NT2/D1 (cell line): Measurements from ENCODE around the gene CDK2.
"Not testable (repeated sequence)": the region's sequence is repeated elsewhere in the genome, so short reads cannot be mapped to it uniquely, and the experiment has no call there.

ENCODE experiments used
- SUZ12 ChIP-seq: IDR thresholded peaks from 2 replicates; pipeline ENCODE4 v1.6.1; 2011; ENCODE audit not compliant: insufficient read length, insufficient read depth; ENCODE audit errors: extremely low read depth
- YY1 ChIP-seq: IDR thresholded peaks from 2 replicates; pipeline ENCODE4 v1.6.1; 2011; ENCODE audit not compliant: insufficient read length, insufficient read depth
- ZNF274 ChIP-seq: IDR thresholded peaks from 2 replicates; pipeline ENCODE4 v1.6.1; 2011; ENCODE audit warnings: mild to moderate bottlenecking, low read depth, low read length

DNA sequence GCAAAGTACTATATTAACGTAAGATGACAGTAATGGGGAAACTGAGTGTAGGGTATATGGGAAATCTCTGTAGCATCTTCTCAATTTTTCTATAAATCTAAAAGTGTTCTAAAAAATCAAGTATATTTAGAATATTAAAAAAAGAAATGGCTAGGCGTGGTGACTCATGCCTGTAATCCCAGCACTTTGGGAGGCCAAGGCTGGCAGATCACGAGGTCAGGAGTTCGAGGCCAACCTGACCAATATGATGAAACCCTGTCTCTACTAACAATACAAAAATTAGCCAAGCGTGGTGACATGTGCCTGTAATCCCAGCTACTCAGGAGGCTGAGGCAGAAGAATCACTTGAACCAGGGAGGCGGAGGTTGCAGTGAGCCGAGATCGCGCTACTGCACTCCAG lies 43.0 kb upstream of the CDK2 start:
- not testable (repeated sequence) for TF ChIP-seq ZNF274, SUZ12, YY1
